OCI-LY7 (cell line): ENCODE measurements around the gene B3GAT1. TPM values are rescaled to one million over a fixed set of nuclear protein-coding genes. Genes with fewer than 3 reads are reported as not detected.

Experiments used
- BruUV-seq: library from RNA; stranded (reverse); fragments of 400-500 nt; replicated peaks from 2 replicates; lab custom pipeline; 2021; lab: Mats Ljungman, UMichigan
- CTCF ChIA-PET: fragments of 300-600 bp; sonication (Branson Sonifier 250); formaldehyde crosslinking; loops from one replicate; lab custom pipeline; 2022; ENCODE audit warnings: antibody characterized with exemption; ENCODE audit not compliant: unreplicated experiment; lab: Charles Lee
- POLR2A ChIA-PET: fragments of 300-600 bp; sonication (Branson Sonifier 250); formaldehyde crosslinking; loops from one replicate; lab custom pipeline; 2022; ENCODE audit warnings: antibody characterized with exemption; lab: Charles Lee
- DNase-seq: peaks from one replicate; pipeline ENCODE4 v3.0.0-alpha.2; 2015; ENCODE audit warnings: low spot score
- H2AFZ ChIP-seq: fragments of 200-600 bp; sonication (generic), shearing (Covaris generic); 2 replicates; pipeline ENCODE4 v1.6.1; 2014; ENCODE audit warnings: mild to moderate bottlenecking, antibody characterized with exemption, low read length, moderate library complexity
- H3K27ac ChIP-seq: fragments of 200-600 bp; sonication (generic); 2 replicates; pipeline ENCODE4 v1.5.1; 2014; ENCODE audit warnings: mixed run types, low read depth, mild to moderate bottlenecking, moderate library complexity, low read length, inconsistent platforms; ENCODE audit not compliant: poor library complexity, severe bottlenecking
- H3K36me3 ChIP-seq: fragments of 200-600 bp; sonication (generic); 2 replicates; pipeline ENCODE4 v1.6.1; 2014; ENCODE audit warnings: mild to moderate bottlenecking, antibody characterized with exemption, low read length, moderate library complexity, mixed read lengths; ENCODE audit not compliant: insufficient read depth
- H3K4me1 ChIP-seq: fragments of 200-600 bp; sonication (generic); 2 replicates; pipeline ENCODE4 v1.5.1; 2014; ENCODE audit warnings: mild to moderate bottlenecking, low read length; ENCODE audit not compliant: insufficient read depth, poor library complexity, severe bottlenecking
- H3K4me2 ChIP-seq: fragments of 200-600 bp; sonication (generic); 2 replicates; pipeline ENCODE4 v1.6.1; 2014; ENCODE audit warnings: mild to moderate bottlenecking, low read length
- H3K4me3 ChIP-seq: fragments of 200-600 bp; sonication (generic); 2 replicates; pipeline ENCODE4 v1.5.1; 2014; ENCODE audit warnings: mild to moderate bottlenecking, low read depth, low read length; ENCODE audit not compliant: poor library complexity, severe bottlenecking
- H3K79me2 ChIP-seq: fragments of 200-600 bp; sonication (generic); 2 replicates; pipeline ENCODE4 v1.6.1; 2016; ENCODE audit warnings: low read depth, mild to moderate bottlenecking, low read length, moderate library complexity, mixed read lengths; ENCODE audit not compliant: insufficient read depth
- H3K9me2 ChIP-seq: fragments of 200-600 bp; sonication (generic); 2 replicates; pipeline ENCODE4 v1.6.1; 2016; ENCODE audit warnings: mild to moderate bottlenecking, low read length, mixed read lengths; ENCODE audit not compliant: insufficient read depth
- H3K9me3 ChIP-seq: fragments of 200-600 bp; sonication (generic); 2 replicates; pipeline ENCODE4 v1.6.1; 2014; ENCODE audit warnings: mild to moderate bottlenecking, mixed run types, low read length, mixed read lengths
- H4K20me1 ChIP-seq: fragments of 200-600 bp; sonication (generic); 2 replicates; pipeline ENCODE4 v1.6.1; 2014; ENCODE audit warnings: mild to moderate bottlenecking, antibody characterized with exemption, low read length, moderate library complexity, mixed read lengths; ENCODE audit not compliant: insufficient read depth
- CTCF ChIP-seq: fragments of 200-600 bp; sonication (generic); conservative IDR thresholded peaks from 2 replicates; pipeline ENCODE4 v1.5.1; 2014; ENCODE audit warnings: mild to moderate bottlenecking, antibody characterized with exemption, low read length, moderate library complexity, mixed read lengths
- EZH2phosphoT487 ChIP-seq: fragments of 200-600 bp; sonication (generic); IDR thresholded peaks from 2 replicates; pipeline ENCODE4 v1.6.1; 2018; ENCODE audit warnings: low read depth, borderline replicate concordance, mild to moderate bottlenecking, mixed run types, antibody characterized with exemption, low read length, moderate library complexity, mixed read lengths
- intact Hi-C: fragments of 100-400 bp; cut with micrococcal nuclease; formaldehyde crosslinking; loops from one replicate; pipeline ENCODE4 v1.10.0; 2022; ENCODE audit not compliant: unreplicated experiment
- total RNA-seq, 2 experiments: library from RNA; depleted of rRNA in 1 of 2; stranded (reverse); fragments of >200 nt in 1 of 2; shearing (Covaris generic) in 1 of 2; gene quantifications; 2 replicates each; pipeline ENCODE4 v1.2.3, GENCODE V29; 2014 to 2022

B3GAT1 gene
- total RNA-seq, 2 experiments from 2014 or later = not detected

GRCh38 chr11:134359646-134360045 lies 52.4 kb downstream of the B3GAT1 start:
- Histone ChIP-seq H4K20me1 (no peaks in the 10 kb centered on the region), H3K9me2 (no peaks in the 10 kb centered on the region), H3K36me3 (no peaks in the 10 kb centered on the region), H3K4me3 (no peak overlapping the region), H3K4me2 (no peak overlapping the region), H2AFZ (no peak overlapping the region), H3K9me3 (no peaks in the 10 kb centered on the region), H3K27ac (no peak overlapping the region), H3K79me2 (no peaks in the 10 kb centered on the region), H3K4me1 (no peaks in the 10 kb centered on the region)
- no peak for DNase-seq
- ChIA-PET POLR2A (no interaction called here), CTCF (no interaction called here)
- BruUV-seq = no TSS peak
- intact Hi-C loops = no loop called here
- TF ChIP-seq CTCF (no peak), EZH2phosphoT487 (no peak)

GRCh38 chr11:134358856-134359490 lies 53.1 kb downstream of the B3GAT1 start:
- intact Hi-C loops = no loop called here
- Histone ChIP-seq H3K4me2 (no peak overlapping the region), H3K36me3 (no peaks in the 10 kb centered on the region), H3K9me2 (no peaks in the 10 kb centered on the region), H3K4me3 (no peak overlapping the region), H3K9me3 (no peaks in the 10 kb centered on the region), H3K79me2 (no peaks in the 10 kb centered on the region), H3K27ac (no peak overlapping the region), H3K4me1 (no peaks in the 10 kb centered on the region), H4K20me1 (no peaks in the 10 kb centered on the region), H2AFZ (no peak overlapping the region)
- ChIA-PET POLR2A (no interaction called here), CTCF (no interaction called here)
- no peak for TF ChIP-seq CTCF
- TF ChIP-seq EZH2phosphoT487 = no peak
- DNase-seq = no peak
- no TSS peak for BruUV-seq

- no peak overlapping the region for H3K4me2 ChIP-seq
These were observed 53.7 kb downstream of the B3GAT1 start for GRCh38 chr11:134358165-134358855.

More at GRCh38 chr11:134358165-134358855, 53.7 kb downstream of the B3GAT1 start:
- no peak overlapping the region for H3K27ac ChIP-seq
- H3K9me2 ChIP-seq = no peaks in the 10 kb centered on the region
- H3K36me3 ChIP-seq = no peaks in the 10 kb centered on the region
- H3K4me3 ChIP-seq = no peak overlapping the region
- no peak for TF ChIP-seq EZH2phosphoT487
- TF ChIP-seq CTCF = no peak
- H2AFZ ChIP-seq = no peak overlapping the region
- no peaks in the 10 kb centered on the region for H3K79me2 ChIP-seq
- intact Hi-C loops = no loop called here
- ChIA-PET CTCF (no interaction called here), POLR2A (interaction anchor here (0.6 kb wide), 1 partner anchor 20 kb away, joined by 3 read pairs; no protein-coding TSS in a partner anchor)
- H4K20me1 ChIP-seq = no peaks in the 10 kb centered on the region
- no peaks in the 10 kb centered on the region for H3K4me1 ChIP-seq
- no TSS peak for BruUV-seq
- no peaks in the 10 kb centered on the region for H3K9me3 ChIP-seq
- DNase-seq = no peak
